LNCaP clone FGC (cell line): ENCODE data around the gene TTLL9.

Experiments used
- DNase-seq: peaks from one replicate; pipeline ENCODE4 v3.0.0-alpha.2; 2011; ENCODE audit warnings: low read depth
- H3K4me3 ChIP-seq: 2 replicates; pipeline ENCODE4 v1.5.1; 2011; ENCODE audit warnings: mild to moderate bottlenecking, low read depth, low read length, control low read depth
- CTCF ChIP-seq: IDR thresholded peaks from 2 replicates; pipeline ENCODE4 v1.5.1; 2012; ENCODE audit warnings: mild to moderate bottlenecking; ENCODE audit not compliant: control insufficient read depth, insufficient read depth; ENCODE audit errors: extremely low read depth

TTLL9 gene

GRCh38 chr20:31906001-31906400 is 35.6 kb downstream of the TTLL9 start:
- DNase-seq = no peak
- TF ChIP-seq CTCF = no peak
- H3K4me3 ChIP-seq = no peak overlapping the region

- DNase-seq = no peak
- no peak for TF ChIP-seq CTCF
Measured at GRCh38 chr20:31907046-31907445, 36.6 kb downstream of the TTLL9 start.

GRCh38 chr20:31908016-31908415 is 37.6 kb downstream of the TTLL9 start:
- H3K4me3 ChIP-seq = no peak overlapping the region
- no peak for TF ChIP-seq CTCF
- no peak for DNase-seq

More at GRCh38 chr20:31907046-31907445, 36.6 kb downstream of the TTLL9 start:
- no peak overlapping the region for H3K4me3 ChIP-seq

GRCh38 chr20:31908424-31908823 is 38.0 kb downstream of the TTLL9 start:
- no peak overlapping the region for H3K4me3 ChIP-seq
- no peak for TF ChIP-seq CTCF
- no peak for DNase-seq

GRCh38 chr20:31909253-31910070 is 39.0 kb downstream of the TTLL9 start:
- no peak for TF ChIP-seq CTCF
- no peak overlapping the region for H3K4me3 ChIP-seq
- no peak for DNase-seq

- no peak for DNase-seq
- no peak overlapping the region for H3K4me3 ChIP-seq
- no peak for TF ChIP-seq CTCF
Measured at GRCh38 chr20:31910071-31910803, 39.8 kb downstream of the TTLL9 start.
